Testis (tissue), 2 donors: ENCODE data around the gene RNF113B.

ENCODE experiments used
- POLR2A ChIP-seq: fragments of 450-650 bp; IDR thresholded peaks from one replicate; pipeline ENCODE4 v1.6.1; 2017; ENCODE audit warnings: antibody characterized with exemption, mild to moderate bottlenecking, moderate library complexity
- TF ChIP-seq, protein P1 (sequence below), 3 experiments: fragments of 450-650 bp in 2 of 3; fragments of 200-600 bp in 1 of 3; sonication (generic) in 1 of 3; IDR thresholded peaks; one replicate each; pipeline ENCODE4 v1.5.1; 2016 to 2019; ENCODE audit warnings: antibody characterized with exemption in 3 of 3, mild to moderate bottlenecking in 2 of 3, moderate library complexity in 1 of 3

DNA sequence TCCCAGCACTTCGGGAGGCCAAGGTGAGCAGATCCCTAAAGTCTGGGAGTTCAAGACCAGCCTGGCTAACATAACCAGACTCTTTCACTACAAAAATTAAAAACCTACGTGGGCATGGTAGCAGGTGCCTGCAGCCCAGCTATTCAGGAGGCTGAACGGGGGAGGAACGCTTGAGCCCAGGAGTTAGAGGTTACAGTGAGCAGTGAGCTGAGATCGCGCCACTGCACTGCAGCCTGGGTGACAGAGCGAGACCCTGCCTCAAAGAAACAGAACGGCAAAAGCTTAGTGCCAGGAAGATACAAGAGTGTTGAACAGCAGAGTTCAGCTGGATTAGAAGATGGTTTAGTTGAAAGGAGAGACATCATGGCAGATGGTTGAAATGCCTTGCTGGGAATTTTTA lies 24.1 kb upstream of the RNF113B start:
- TF ChIP-seq POLR2A = no peak
- TF ChIP-seq, protein P1, sequence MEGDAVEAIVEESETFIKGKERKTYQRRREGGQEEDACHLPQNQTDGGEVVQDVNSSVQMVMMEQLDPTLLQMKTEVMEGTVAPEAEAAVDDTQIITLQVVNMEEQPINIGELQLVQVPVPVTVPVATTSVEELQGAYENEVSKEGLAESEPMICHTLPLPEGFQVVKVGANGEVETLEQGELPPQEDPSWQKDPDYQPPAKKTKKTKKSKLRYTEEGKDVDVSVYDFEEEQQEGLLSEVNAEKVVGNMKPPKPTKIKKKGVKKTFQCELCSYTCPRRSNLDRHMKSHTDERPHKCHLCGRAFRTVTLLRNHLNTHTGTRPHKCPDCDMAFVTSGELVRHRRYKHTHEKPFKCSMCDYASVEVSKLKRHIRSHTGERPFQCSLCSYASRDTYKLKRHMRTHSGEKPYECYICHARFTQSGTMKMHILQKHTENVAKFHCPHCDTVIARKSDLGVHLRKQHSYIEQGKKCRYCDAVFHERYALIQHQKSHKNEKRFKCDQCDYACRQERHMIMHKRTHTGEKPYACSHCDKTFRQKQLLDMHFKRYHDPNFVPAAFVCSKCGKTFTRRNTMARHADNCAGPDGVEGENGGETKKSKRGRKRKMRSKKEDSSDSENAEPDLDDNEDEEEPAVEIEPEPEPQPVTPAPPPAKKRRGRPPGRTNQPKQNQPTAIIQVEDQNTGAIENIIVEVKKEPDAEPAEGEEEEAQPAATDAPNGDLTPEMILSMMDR (IDR thresholded peaks at IDR 0.05) = no peak
